Activated CD8-positive, alpha-beta memory T cell treated with anti-CD3 and anti-CD28 coated beads for 48 hours (primary cell): ENCODE data around the gene EXPH5.

Source experiments
- DNase-seq, 3 experiments: peaks; one replicate each; pipeline ENCODE4 v3.0.0-alpha.2; 2020; ENCODE audit warnings: low read depth in 2 of 3, low spot score in 2 of 3

The EXPH5 gene

DNA sequence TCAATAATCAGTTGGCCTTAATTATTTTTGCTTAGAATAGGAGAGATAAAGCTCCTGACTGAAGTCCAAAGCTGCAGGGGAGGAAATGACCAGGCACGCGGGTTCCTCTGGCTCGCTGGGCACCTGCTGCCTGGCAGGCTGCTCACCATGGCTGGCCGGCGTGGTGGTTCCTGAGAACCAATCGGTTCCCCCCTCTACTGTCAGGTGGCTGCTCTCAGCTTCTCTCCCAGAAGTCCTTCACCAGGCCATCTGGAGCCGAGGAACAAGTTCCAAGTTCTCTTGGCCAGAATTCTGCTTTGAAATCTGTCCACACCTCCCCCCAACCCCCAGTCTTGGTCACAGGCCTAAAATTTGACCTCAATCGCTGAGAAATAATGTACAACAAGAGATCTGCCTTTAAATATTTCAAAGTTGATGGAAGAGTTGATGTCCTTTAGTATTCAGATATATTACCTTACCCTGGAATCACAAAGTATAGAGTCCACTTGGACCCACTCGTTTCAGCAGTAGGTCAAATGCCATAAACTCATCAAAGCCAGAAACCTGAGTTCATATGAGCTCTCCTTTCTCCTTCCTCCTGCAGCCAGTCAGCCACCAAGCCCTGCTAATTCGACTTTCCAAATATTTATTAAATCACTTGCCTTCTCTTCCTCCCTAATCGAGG is 25.2 kb downstream of the EXPH5 start:
- DNase-seq: no peak

DNA sequence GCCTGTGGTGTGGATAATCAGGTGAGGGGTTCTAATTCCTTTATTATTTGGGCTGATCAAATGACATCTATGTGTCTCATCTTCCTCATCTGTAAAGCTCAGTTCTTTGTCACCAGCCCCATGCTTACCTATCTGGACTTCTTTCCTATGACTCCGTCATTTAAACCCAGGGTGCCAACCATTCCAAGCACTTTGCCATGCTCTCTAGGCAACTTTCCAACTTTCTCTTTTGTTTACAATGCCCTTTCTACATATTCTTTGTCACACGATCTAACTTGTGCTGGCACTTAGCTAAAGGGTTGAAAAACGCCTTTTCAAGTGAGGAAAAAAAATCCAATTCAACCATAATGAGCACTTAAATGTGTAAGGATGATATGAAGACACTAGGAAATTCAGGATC is 27.9 kb downstream of the EXPH5 start:
- DNase-seq: no peak

DNA sequence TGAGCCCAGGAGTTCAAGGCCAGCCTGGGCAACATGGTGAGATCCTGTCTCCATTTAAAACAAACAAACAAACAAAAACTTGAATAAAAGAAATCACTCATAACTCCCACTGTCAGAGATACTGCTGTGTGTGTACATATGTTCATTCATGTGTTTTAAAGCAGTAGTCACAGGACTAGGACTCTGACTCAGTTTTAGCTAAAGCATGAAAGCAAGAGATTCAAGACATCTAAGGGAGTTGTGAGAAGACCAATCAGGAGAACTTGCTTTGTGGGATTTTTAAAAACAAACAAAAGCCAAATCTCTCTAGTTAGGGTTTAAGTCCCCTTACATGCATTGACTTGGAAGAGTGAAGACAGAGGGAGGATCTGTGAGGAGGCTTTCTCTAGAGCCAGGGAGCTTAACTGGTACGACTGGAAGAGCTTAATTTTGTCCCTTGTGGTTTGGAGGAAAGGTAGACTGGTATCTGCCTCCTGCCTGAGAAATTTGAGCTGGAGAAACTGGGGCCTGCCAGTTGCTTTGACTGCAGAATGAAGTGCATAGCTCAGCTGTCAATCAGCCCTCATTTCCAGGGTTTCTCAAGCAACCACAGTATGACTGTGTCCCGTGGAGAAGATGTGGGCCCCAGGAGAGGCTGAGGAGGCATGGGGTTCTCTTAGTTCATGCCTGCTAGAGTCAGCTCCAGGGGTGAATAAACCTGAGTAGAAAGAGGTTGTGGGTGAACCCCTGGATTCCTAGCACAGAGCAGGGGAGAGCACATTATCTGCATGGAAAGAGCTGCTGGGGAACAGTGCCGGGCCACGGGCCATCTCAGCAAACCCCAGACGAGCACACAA is 30.6 kb downstream of the EXPH5 start:
- no peak for DNase-seq

DNA sequence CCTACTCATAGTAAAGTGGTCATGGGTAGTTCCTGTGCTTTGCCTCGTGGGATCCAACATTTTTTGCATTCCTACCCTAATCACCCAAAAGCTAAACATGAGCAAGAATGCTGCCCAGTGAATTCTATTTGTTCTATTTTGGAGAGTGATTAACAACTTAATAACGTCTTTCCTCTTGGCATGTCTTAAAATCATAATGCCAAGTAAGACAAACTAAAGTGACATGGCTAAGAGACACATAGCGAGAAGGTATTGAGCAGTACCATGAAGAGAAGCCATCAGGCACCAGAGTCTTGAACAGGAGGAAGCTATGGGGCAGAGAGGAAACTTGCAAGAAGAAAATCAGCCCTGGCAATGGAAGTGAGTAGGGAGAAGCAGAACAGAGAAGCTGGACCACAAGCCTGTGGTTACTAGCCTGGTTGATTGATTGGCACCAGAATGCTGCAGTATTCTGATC is 32.0 kb downstream of the EXPH5 start:
- DNase-seq: no peak

DNA sequence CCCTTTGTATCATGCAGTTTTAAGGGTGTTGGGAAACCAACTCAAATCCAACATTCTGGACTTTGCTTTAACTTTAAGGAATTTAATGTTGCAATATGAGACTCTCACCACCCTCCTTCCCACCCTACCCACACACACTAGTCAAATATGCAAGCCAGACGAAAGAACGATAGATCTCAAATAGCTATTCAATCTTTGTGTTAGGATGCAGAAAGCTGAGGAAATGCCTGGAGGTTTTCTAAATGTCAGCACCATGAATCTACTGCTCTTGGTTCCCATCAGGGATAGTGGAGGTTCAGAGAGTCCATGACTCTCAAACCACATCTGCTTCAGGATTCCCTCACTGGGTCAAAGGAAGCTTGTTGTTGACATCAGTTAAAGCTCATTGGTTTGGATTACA is 33.7 kb downstream of the EXPH5 start:
- DNase-seq: no peak

DNA sequence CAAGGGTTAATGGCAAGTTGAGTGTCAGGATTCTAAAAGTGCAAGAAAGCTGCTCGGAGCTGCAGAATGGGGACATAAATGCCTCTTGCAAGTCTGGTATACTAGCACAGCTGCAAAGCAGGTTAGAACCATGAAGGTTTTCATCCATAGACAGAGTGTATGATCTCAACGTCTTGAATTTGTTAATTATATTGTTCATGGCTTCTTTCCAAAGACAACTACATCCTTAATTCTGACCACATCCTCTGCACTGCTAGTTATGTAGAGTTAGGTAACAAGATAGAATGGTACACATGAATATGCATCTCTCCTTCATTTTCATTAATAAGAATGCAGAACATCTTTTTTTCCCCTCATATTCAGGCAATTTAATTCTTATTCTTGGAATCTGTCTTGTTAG is 34.2 kb downstream of the EXPH5 start:
- no peak for DNase-seq

DNA sequence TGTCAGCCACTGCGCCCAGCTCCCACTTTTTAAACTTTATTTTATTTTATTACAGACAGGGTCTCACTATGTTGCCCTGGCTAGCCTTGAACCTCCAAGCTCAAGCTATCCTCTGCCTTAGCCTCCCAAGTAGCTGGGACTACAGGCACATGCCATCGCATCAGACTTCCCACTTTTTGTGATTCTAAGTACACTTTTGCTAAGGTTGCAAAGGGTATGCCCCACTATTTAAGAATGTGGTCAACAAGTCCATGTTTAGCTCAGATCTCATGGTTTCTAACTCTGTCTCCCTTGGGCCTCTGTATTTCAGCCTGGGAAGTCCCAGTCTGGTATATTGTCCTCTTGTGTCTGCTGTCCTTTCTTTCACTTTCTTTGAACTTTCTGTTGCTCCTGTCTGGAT is 35.3 kb downstream of the EXPH5 start:
- DNase-seq: no peak

DNA sequence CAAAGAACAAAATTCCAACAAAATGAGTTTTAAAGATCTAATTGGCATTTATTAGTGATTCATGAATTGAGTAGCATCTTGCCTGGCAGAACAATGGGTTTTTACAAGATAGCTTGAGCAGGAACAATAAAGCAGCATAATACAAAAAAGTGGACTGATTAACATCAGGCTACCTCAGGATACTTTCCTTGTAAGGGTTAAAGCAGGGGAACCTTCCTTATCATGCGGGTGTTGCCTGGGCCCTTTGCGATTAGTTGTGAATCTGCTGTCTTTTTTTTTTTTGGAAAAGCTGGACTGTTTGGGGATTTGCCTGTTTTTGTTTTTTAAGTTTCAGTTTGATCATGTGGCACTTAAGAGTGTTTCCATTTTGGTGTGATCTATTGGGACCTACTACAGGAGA is 37.5 kb downstream of the EXPH5 start:
- DNase-seq: no peak

DNA sequence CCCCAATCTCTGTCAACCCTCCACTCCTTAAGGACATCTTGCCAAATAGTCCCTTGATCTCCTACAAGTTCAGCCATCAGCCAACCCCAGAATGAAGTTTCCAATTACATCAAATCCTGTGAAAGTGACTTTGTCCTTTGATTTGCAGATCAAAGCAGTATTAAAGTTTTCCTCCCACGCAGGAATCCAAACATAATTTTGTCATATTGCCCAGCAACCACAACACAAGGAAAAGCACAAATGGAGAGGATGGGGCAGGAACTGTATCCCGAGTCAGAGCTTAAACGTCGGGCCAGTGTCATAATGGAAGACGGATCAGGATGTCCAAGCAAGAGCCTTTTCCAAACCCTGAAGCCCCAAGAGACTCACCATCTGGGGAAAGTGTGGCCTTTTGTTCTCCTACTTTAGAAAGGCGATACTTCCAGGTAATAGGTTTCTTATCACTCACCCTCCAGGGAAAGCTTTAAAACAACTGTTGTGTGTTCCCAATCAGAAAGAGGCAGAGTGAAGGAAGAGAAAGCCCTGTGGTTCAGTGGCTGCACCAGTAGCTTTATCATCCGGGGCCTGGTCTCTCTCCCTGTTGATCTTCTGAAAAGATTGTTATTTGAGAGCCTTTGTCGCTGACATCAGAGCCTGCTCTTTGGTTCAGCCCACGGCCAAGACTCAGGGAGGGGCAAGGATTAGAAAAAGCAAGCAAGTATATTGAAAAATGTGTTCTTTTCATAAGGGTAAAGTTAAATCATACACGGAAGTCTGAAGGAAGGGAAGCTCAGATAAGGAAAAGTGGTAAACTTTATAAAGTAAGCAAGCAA is 41.7 kb downstream of the EXPH5 start:
- DNase-seq: no peak

DNA sequence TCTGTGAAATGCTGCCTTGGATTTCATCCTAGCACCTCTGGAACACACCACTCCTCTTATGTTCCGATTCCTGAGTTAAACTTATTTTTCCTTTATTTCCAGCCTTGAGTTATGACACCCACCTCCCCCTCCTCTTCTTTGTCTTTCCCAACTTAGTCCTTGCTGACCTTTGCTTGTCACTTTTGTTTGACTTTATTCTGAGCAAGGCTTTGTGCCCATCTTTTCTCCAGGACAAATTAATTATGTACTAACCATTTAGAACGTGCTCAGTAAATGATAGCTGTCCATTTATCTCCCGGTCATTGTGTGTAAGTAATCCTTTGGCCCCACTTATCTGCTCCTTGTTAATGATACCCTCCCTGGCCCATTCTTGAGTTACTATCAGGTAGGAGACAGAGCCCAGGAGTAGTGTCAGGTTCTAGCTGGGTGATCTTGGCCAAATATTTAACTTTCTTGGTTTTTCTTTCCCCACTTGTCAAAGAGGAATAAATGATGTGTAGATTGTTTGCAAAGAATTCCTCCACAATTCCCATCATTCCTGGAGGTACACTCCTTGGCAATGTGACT is 44.2 kb downstream of the EXPH5 start:
- no peak for DNase-seq

DNA sequence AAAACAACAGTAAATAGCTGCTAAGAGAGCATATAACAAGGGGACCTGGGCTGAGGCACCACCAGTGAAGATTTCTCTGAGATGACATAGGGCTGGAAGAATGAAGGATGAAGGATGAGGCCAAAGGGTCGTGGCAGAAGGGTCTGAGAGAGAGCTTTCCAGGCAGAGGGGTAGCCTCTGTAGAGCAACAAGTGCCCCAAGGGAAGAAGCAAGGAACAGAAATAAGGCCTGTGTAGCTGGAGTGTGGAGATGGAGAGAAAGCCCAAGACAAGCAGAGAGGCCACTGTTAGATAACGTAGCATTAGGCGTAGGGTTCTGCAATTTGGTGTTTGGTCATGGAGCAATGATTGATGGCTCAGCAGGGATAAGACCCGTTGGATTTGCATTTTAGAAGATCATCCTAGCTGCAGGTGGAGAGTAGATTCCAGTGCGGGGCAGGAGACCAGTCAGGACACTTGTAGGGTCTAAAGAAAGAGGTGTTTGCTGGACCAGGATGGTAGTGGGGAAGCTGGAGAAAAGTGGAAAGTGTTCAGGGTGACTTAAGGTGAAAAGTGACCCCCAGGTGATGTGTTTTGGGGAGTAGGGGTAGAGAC is 47.6 kb downstream of the EXPH5 start:
- DNase-seq: no peak

DNA sequence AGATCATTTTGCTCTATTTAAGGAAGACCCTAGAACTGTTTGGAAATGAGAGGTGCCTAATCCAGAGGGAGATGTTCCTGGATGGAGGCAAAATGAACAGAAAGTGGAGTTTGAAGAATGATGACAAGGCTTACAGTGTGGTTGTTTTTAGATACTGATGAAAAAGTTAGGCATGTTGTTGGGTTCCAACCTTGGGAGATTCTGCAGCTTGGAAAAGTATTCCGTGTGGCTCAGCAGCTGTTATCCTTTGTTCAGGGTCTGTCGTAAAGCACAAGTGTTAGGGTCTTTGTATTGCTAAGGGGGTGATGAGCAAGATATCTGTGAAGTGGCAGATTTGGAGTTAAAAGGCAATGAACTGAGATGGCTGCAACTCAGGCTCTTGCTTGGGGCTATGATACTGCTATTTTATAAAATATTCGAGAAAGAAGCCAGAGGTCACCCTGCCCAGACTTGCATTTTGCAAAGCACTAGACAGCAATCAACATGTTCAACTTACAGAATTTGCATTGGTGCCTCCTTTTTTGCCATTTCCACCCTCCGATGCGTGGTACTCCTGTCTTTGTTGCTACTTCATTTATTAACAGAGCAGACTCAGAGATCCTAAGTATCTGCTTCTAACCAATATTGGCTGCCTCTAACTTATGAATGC is 50.1 kb downstream of the EXPH5 start:
- no peak for DNase-seq

DNA sequence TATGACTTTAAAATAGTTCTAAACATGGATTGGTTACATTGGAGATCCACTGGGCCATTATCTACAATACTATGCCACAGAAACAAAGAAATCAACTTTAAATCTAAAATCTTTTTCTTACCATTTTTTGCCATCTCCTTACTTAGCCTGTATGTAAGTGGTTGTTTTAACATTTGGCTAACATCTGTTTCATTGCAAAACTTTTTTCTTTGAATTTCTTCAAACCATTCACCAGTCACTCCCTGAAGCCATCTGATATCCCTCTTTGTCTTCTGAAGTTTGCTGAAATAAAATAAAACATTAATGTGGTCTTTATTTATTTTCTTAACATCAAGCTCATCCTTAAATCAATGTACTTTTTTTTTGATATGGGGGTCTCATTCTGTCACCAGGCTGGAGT is 52.0 kb downstream of the EXPH5 start:
- DNase-seq: no peak

DNA sequence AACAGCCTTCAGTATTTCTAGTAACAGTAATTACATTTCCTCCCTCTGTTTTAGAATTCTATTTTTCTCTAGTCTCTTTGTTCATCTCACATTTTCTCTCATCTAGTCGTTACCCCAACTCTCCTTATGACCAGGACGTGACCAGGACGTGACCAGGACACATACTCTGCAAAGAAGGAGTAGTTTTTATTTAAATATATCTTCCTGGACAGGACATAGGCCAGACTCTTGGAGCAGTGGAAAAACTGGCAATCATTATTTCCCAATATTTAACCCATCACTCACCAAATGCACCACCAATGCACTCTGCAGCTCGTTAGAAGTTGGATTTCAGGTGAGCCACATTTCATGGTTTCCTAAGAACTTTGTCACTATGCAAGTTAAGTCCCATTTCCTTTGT is 55.1 kb downstream of the EXPH5 start:
- no peak for DNase-seq

DNA sequence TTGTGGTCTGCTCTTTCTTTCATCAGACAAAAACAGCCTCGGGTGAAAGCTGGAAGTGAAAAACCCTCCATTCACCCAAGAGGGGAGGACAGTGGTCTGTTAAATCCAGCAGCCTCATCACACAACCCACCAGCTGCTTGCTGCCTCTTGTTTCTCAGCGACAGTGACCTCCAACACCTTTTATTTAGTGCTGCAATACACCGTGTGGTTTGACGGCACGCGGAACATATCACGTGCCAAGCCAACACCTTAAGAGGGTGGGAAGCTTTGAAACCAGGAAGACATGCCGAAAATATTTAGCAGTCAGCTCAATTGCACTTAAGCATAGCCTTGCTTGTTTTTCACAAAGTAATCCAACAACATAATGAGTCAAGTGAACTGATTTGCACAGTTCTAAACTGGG is 55.5 kb downstream of the EXPH5 start:
- no peak for DNase-seq

DNA sequence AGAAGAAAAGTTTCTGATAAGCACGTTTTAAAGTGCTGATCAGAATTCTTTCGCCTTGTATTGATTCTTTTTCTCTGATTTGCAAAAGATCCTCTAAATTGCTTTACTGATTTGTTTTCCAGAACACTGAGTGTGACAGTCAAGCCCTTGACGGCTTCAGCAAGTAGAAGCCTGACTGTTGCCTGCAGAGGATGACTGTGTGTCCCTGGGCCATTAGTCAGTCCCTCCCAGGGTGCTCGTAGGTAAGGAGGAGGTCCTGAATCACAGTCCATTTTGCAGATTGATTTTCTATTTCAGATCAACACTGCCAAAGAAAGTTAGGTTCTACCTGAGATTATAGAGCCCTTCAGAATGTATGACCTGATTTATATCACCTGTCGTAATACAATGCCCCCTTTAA is 56.8 kb downstream of the EXPH5 start:
- DNase-seq: no peak

DNA sequence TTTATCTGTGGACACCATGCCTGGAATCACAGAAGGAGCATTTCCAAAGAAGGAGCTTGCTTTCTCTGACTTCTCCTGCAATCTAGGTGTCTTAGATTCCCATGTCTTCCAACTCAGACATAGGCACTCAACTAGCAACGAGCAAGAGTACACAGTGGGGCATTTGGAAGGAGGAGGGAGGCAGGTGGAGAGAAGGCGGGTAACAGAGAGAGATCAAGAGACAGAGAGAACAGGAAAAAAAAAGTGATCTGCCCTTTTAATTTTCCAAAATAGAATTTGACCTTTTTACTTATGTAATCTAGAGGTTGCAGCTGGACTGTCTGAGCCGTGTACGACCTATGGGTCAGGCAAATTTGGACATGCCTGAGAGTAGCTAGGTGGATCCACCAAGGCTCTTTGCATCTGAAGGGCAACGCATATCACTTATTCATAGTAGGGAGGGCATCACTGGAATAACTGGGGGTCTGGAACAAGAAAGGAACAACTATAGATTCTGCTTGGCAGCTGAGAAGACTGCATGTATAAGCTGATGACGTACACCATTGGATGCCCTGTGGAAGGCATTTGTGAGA is 58.1 kb downstream of the EXPH5 start:
- no peak for DNase-seq

DNA sequence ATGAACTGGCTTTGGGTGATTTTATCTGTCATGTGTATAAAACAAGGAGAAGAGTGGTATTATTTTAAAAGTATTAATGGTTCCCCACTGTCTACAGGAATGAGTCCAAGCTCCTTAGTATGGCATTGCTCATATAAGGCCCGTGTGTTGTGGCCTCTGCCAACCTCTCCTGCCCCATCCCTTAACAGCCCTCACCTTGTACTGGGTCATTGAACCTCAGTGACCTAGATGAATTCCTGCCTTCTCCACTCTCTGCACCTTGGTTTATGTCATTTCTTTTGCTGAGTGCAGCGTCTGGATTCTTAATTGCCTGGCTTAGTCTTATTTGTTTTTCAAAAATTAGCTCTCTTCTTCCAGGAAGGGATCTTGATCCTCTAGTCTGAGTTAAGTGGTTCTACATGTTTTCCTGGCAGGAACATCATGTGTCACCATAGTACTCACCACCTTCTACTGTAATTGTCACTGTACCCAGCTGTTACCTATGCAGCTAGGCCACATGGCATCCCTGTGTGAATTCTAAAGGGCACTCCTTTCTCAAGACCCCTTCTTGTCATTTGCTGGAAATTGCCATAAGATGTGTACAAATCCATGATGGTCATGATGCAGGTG is 59.2 kb downstream of the EXPH5 start:
- no peak for DNase-seq

DNA sequence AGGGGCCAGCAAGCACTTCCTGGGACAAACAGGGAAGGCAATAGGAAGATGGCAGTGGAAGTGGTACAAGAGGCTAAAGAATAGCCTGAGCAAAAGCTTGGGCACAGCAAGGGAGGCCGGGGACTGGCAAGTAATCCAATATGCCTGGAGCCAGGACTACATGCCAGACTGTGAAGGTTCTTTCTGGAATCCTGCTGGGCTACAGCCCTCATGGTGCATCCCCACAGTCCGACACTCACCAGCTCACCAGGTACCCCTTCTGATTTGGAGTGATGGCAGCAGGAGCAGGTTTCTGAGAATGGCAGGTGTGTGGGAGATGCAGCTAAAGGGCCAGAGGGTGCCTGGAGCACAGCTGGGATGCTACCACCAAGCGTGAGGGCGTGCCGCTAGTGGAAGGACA is 63.1 kb downstream of the EXPH5 start:
- DNase-seq: no peak

DNA sequence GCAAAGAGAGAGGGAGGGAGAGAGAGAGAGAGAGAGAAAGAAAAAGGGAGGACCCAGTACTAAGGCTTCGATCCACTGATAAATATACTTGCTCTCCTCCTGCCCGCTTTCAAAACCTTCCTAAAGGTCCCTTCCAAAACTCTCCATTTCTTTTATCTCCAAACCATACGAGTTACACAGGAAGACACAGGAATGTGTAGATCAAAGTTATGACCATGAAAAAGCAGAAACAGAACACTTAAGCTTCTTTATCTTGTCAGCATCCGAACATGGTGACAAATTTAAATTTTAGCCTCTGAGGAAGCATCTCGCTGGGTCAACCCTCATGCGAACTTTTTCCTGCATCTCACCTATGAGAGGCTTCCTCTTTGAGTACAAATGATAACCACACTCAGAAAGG is 66.2 kb downstream of the EXPH5 start:
- DNase-seq: no peak
